ENCODE data around the gene ABCC9.

DNA sequence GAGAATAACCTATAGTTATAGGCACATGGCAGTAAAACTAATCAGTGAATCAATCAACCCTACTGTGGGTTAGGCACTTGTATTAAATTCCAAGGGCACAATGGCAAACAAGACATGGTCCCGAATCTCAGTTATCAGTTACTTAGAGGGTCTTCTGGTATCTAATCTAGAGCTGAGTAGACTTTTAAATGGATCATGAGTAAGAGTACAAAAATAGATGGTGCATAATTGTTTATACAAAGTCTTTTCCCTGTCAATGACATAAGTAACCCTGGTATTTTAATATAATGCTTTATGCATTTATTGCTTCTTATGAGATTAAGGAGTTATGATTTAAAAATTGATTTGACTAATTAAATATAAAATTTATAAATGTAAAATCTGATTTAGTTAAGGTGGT, 143.7 kb downstream of the ABCC9 start:
- no peak for TF ChIP-seq SMC3 (IDR thresholded peaks at IDR 0.05; ENCODE audit: low read depth, low read length)
- TF ChIP-seq, protein P1, sequence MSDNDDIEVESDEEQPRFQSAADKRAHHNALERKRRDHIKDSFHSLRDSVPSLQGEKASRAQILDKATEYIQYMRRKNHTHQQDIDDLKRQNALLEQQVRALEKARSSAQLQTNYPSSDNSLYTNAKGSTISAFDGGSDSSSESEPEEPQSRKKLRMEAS (IDR thresholded peaks at IDR 0.05; ENCODE audit: low read depth), result no peak
- no peak for TF ChIP-seq JUND (IDR thresholded peaks at IDR 0.05)
- TF ChIP-seq, protein P2, sequence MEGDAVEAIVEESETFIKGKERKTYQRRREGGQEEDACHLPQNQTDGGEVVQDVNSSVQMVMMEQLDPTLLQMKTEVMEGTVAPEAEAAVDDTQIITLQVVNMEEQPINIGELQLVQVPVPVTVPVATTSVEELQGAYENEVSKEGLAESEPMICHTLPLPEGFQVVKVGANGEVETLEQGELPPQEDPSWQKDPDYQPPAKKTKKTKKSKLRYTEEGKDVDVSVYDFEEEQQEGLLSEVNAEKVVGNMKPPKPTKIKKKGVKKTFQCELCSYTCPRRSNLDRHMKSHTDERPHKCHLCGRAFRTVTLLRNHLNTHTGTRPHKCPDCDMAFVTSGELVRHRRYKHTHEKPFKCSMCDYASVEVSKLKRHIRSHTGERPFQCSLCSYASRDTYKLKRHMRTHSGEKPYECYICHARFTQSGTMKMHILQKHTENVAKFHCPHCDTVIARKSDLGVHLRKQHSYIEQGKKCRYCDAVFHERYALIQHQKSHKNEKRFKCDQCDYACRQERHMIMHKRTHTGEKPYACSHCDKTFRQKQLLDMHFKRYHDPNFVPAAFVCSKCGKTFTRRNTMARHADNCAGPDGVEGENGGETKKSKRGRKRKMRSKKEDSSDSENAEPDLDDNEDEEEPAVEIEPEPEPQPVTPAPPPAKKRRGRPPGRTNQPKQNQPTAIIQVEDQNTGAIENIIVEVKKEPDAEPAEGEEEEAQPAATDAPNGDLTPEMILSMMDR (IDR thresholded peaks at IDR 0.05), result no peak
- no peak for TF ChIP-seq NFIC (IDR thresholded peaks at IDR 0.05; ENCODE audit: borderline replicate concordance)
- TF ChIP-seq POLR2AphosphoS5 (IDR thresholded peaks at IDR 0.05; ENCODE audit: low read depth, low read length), result no peak
